RPMI8226 (cell line): ENCODE results near the gene GAL3ST2.
"Not testable (repeated sequence)": the region's sequence is repeated elsewhere in the genome, so short reads cannot be mapped to it uniquely, and the experiment has no call there.

ENCODE experiments used
- DNase-seq: peaks from one replicate; pipeline ENCODE4 v3.0.0-alpha.2; 2015

The GAL3ST2 gene

DNA sequence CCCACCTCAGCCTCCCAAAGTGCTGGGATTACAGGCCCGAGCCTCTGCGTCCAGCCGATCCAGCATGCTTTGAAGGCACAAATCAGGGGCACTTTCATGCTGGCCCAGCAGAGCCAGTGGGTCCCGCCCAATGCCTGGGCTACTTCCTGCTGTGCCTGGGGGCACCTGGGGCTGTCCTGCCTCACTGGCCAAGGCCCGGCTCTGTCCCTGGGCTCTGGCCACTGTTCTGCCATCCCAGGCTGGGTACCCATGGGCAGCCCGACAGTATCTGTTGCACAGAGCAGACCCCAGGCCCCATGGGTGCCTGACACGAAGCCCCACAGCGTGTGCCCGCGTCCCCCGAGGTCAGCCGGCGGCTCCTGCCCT is 6.8 kb upstream of the GAL3ST2 start:
- DNase-seq, result no peak

DNA sequence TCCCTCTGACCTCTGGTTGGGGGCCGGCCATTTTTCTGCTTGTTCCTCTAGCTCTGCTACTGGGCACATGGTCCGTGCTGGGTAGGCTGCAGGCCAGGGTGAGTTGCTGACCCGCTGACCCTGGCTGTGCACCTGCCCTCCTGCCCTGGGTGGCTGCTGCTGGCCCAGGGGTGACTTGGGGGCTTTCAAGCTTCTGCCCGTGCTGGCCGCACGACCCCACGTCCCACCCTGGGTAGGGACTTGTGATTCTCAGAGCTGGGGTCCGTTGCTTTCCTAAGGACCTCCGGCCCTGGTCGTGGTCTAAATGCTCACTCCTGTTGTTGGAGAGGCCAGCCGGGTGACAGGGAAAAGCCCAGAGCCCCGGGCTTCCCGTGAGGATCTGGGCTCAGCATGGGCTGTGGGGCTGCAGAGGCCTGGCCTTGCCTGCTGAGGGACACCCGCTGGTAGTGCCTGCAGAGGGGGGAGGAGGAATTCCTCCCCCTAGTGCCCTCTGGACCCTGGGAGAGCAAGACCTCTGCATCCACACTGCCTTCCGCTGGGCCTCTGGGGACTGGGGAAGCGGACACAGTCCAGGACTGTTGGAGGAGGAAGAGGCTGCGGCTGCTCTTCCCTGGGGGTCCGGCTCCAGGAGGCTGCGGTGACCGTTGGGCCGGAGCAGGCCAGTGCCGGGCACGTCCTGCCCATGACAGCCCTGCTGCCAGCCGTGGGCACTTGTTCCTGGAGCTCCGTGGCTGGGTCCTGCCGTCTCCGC is 6.3 kb upstream of the GAL3ST2 start:
- DNase-seq, result no peak

DNA sequence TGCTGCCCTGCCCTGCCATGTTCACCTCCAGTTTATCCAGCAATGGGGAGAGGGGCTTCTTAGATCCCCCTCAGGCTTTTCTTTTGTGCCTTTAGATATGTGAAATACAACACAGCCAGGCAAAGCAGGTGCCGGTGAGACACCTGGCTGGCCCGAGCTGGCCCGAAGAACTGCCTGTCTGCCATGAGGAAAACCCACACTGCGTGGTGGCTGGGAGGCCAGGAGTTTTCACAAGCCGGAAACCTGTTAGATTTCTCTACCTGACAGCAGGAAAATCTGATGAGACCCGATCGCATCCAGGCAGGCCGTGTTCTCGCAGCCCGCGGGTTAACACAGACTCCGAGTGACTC is 5.7 kb upstream of the GAL3ST2 start:
- DNase-seq, result no peak

DNA sequence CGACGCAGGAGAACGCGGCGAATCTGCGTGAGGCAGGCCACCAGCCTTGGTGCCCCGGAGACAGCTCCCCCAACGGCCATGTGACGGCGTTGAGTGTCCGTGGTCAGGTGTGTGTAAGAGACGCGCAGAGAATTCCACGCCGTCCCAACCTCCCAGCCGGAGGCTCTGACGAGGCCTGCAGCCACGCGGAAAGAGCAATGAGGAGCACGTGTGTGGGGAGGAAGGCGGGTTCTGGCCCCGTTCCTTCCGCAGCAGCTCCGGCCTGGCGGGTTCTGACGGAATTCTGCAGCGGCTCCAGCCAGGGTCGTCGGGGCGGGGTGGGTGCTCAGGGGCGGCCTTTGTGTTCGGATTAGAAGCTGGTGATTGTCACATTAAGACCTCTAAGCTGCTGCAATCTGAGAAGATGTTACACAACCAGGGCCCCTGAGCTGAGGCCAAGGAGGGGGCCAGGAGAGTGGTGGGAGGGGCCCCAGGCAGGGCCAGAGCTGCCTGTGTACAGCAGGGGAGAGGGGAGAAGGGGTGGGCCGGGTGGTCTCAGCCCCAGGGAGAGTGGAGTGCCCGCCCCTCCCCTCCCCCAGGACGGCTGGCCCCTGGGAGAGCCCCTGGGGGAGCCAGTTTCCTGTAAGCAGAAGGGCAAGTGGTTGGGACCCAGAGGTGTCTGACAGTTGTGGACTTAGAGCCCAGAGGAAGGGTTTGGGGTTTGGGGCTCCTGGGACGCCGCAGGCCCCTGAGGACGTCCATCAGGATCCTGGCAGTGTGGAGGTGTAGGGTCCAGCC is 5.1 kb upstream of the GAL3ST2 start:
- DNase-seq, result no peak

DNA sequence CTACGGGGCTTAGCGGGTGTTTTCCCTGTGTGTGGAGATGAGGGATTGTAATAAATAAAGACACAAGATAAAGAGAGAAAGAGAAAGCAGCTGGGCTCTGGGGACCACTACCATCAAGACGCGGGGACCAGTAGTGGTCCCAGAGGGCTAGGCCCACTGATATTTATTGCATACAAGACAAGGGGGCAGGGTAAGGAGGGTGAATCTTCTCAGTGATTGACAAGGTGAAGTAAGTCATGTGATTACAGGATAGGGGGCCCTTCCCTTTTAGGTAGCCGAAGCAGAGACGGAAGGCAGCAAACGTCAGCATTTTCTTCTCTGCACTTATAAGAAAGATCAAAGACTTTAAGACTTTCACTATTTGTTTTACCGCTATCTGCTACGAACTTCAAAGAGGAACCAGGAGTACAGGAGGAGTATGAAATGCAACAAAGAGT is 4.5 kb upstream of the GAL3ST2 start:
- peak; percentile 51 for DNase-seq

DNA sequence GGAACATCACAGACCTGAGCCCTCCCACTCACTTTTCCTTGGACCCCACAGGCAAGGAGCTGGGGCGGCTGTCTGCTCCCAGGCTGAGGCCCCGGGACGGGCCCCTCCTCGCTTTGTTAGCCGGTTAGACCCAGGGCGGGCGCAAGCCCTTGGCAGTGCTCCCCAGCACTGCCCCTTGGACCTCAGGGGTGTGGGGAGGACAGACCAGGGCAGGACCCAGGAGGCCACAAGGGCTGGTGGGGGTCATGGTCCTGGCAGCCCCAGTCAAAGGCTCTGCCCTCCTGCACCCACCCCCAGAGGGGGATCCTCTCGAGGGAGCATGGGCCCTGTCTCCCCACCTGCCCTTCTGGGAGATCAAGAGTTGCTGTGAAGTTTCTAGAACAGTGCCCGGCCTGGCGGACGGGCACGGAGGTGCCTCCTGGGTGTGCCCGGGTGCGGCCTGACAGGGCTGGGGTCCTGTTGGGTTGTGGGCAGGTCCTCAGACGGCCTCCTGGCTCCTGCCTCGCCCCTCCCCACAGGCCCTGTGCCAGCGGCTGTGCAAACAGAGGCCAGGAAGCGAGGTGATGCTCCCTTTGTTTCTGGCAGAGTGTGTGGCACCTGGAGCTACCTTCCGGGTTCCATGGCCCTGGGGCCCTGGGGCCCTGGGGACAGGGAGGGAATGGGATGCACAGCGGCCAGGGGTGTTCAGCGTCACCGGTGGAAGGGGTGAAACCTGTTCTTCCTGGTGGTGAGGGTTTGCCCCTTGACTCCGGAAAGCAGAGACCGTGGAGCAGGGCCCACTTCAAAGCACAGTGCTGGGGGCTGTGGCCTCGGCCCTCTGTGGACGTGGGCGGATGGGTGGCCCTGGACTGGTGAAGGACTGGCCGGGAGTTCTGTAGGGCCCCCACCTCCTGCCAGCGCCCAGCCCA is 2.9 kb upstream of the GAL3ST2 start:
- no peak for DNase-seq

DNA sequence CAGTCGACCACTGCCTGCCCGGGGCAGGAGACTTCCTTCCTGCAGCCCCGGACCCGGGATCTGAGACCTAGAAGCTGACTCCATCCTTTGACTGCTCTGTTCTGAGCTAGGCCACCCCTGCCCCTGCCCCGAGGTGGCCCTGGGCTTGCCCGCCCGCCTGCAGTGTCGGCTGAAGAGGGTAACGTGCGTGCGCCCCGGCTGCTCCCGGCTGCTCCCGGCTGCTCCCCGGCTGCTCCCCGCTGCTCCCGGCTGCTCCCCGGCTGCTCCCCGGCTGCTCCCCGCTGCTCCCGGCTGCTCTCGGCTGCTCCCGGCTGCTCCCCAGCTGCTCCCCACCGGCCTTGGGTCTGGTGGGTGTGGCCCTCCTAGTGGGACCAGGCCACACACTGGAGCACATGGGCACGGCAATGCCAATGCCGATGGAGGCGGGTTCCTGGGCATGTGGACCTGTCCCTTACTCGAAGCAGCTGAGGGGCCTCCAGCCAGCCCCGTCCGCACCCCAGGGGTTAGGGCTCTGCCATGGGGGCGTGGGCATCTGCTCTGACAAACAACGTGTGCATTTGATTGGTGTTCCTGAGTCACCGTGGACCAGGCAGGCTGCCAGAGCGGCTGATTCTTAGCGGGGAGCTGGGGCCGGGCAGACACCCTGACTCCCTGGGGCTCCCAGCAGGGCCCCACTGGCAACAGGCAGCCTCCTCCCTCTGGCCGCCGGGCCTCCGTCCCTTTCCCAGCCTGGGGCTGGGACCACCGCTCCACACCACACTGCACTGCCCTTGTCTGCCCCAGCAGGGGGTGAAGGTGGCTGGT is 2.0 kb upstream of the GAL3ST2 start:
- DNase-seq, result no peak

DNA sequence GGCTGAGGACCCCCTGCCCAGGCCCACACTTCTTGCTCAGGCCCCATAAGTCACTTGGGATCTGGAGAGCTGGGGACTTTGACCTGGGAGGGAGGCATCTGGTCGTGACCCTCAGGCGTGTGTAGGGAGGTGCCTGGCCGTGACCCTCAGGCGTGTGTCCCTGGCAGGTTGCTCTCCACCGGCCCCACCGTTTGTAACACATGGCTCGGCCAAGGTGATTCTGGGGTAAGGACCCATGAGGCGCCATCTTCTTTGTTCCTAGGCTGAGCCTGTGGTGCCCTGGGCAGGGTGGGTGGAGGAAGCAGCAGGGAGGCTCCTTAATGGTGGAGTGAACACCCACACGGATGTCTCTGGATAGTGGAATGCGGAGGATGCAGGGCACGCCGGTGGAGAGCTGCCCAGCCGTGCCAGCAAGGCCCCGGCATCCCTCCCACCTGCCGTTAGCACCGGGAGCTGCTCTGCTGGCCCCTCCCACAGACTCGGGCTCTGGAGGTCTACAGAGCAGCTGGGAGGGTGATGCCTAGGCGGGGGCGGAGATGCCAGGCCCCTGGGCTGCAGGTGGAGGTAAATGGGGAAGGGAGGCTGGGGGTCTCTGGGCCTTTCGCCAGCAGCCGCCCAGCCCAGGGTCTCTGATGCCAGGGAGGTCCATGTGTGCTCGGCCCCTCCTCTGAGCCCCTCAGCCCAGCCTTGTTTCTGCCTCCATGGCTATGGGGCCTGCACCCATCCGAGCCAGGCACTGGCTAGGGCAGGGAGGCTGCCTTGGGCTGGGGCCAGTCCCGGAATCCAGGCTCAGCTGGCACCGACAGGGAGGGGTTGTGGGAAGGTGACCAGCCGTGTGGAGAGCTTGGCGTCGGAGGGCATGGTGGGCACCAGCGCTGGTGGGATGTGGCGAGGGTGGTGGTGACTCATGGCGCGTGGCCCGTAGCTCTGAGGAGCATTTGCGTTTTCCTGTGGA is 1.1 kb upstream of the GAL3ST2 start:
- DNase-seq, result no peak

DNA sequence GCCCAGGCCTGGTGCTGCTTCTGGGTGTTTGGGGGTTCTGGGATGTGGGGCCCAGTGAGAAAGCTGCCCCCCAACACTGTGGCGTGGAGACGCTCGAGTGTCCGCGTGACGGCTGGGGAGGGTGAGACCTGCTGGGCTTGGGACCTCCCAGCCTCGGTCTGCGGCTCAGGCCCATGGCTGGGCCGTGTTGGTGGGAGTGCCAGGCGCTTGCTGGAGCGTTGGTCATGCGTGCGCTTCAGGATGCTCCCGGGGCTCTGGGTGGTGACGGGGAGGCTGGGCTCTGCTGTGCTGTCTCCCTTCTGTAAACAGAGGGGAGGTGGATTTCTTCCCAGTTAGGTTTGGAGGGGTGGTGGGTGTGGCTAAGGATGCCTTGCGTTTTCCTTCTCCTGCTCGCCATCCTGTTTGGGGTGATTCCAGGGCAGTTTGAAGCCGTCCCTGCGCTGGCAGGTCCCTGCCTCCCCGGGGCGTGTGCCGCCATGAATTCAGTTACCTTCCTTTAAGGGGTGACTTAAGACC is 606 bp downstream of the GAL3ST2 start:
- DNase-seq, result no peak

DNA sequence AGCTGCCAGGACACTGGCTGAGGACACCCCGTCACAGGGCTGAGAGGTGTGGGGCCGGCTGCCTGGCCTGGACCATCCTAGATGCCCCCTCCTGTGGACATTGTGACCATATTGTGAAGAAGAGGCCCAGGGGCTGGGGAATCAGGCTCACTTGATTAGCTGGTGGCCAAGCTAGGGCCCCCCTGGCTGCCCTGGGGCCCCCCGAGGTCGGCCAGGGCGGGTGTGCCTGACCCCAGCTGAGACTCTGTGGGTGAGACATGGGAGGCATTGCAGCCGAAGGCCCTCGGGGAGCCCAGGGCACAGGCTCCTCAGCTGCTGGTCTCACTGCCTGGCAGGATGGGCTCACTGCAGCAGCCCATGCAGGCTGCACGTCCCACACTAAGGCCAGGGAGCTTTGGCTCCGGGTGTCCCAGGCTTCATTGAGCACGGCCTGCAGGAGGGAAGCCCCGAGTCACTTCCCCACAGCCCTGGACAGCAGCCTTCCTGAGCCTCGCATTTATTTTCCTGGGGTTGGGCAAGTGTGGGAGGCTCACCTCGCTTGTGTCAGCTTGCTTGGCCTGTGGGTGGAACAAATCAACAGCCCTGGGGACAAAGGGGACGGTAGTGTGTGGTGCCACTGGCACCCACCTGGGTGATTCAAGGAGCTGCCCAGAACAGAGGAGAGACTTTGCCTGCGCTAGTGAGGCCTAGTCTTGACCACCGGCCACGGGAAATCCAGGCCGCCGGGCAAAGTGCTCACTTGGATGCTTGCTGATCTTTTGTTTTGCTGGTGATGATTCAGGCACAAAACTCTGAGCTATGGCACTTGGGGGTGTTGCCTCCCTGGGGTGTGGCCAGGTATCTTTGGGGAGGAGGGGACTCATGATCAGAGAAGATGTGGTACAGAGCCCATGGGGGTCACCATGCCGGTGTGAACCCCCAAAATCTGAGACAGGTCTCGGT is 1.3 kb downstream of the GAL3ST2 start:
- DNase-seq, result no peak

DNA sequence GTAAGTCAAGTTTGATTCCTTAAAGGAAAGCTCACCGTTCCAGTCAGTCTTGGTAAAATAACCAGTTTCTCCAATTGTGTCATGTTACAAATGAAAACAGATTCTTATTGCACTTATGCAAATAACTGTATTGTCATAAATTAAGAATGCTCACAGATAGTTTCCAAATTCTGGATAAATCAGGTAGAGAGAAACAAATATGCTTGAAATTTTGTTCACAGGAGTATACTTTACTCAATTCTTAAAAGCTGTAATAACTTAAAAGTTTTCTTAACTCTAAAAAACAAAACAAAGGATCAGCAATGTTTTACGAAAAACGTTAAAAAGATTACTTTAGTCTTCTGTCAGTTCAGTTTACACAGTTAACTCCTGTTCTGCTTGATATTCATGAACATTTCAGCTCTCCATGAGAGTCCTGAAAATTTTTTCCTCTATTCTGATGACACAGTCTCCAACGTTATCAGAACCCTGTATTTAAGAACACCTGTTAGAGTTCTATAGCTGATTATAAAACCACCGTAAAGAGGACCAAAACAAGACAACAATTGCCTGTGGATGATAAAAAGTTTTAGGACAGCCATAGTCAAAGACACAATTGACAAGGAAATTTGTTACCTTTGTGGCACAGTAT is 4.4 kb downstream of the GAL3ST2 start:
- no peak for DNase-seq

DNA sequence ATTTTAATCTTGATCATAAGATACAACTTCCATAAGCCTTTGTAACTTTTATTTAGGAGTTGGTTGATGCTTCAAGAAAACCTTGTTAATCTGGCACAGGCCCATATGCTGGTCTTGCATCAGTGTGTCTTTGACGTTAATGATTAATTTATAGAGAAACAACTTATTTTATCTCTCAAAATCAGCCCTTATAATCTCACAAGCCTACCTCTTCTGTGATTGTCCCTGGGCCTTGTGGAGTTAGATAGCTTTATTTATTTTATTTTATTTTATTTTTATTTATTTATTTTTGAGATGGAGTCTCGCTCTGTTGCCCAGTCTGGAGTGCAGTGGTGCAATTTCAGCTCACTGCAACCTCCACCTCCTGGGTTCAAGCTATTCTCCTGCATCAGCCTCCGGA is 5.4 kb downstream of the GAL3ST2 start:
- DNase-seq, result not testable (repeated sequence)

DNA sequence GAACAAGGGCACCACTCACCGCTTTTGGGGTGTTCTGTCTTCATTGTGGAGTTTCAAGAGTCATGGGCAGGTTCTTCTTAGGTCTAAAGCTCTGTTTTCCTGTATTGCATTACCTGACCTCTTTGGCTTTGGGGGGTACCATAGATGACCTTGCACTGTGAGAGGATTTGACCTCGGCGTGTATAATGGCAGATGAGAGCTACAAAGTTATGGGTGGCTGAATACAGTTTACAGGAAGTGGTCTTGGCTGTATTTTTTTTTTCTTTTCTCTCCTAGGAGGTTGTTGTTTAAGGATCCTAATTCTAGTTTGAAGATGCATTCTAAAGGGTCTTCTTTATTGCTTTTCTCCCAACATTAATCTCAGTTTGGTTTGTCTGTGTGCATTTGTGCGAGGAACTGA is 11.5 kb downstream of the GAL3ST2 start:
- peak; percentile 0 for DNase-seq

DNA sequence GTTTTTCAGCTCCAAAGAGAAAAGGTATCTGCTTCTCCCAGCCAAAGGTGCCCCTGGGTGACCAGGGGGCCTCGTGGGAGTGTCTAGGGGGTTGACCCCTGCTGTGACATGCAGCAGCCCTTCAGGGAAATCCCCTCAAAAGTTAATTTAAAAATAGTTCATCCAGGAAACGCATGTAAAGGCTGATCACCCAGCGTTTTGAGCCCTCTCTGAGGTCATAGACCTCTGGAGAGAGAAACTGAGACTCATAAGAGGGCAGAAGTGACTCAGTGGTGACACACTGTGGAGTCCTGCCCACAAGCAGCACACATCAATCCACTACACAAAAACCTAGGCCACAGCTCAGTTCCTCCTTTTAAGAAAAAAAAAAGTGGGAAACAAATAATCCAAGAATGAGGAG is 11.9 kb downstream of the GAL3ST2 start:
- peak; percentile 2 for DNase-seq

DNA sequence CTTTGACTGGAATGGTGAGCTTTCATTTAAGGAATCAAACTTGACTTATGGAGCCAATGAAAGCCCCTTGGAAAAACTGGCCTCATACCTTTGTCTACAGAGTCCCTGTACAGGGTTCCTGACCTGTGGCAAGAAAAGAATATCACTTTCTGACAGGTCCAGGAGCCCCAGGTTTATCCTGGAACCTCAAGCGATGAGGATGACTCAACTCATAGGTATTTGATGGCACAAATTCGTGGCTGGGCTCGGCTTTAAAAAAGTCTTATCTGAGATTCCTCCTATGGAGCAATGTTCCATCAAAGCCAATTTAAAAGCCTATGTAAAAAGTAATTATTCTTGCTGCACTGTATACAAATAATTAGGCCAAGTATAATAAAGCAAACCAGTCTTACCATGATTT is 14.8 kb downstream of the GAL3ST2 start:
- peak; percentile 1 for DNase-seq

DNA sequence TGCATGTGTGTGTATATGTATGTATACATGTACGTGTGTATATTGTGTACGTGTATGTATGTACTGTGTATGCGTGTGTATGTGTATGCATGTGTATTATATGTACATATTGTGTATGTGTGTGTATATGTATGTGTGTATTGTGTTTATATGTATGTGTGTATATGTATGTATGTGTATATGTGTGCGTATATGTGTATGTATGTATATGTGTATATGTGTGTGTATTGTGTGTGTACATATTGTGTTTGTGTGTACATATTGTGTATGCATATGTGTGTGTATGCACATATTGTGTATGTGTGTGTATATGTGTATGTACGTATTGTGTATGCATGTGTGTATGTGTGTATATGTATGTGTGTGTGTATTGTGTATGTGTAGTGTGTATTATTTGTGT is 16.8 kb downstream of the GAL3ST2 start:
- DNase-seq, result no peak

DNA sequence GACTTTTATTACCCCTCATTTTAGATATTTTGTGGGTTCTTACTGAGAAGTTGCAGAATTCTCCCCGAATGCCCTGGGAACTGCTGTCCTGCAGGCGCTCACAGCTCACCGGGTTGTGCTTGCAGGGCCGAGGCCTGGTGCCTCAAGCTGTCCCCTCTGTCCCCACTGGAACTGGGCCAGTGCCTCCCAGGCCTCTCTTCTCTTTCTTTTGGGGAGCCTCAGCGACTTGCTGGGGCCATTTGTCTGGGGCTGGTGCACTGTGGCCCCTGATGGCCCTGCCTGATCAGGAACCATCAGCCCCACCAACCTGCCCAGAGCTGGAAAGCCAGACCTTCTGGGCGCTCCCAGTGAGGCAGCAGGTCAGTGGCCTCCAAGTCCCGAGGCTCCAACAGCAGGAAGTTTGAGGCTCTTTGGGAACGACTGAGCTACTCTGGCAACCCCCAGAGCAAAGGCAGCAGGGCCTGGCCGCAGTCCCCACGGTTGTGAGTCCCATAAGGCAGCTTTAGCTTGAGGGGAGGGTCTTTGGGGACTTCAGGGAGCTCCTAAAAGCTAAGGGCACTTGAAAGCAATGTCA is 17.7 kb downstream of the GAL3ST2 start:
- peak; percentile 0 for DNase-seq

DNA sequence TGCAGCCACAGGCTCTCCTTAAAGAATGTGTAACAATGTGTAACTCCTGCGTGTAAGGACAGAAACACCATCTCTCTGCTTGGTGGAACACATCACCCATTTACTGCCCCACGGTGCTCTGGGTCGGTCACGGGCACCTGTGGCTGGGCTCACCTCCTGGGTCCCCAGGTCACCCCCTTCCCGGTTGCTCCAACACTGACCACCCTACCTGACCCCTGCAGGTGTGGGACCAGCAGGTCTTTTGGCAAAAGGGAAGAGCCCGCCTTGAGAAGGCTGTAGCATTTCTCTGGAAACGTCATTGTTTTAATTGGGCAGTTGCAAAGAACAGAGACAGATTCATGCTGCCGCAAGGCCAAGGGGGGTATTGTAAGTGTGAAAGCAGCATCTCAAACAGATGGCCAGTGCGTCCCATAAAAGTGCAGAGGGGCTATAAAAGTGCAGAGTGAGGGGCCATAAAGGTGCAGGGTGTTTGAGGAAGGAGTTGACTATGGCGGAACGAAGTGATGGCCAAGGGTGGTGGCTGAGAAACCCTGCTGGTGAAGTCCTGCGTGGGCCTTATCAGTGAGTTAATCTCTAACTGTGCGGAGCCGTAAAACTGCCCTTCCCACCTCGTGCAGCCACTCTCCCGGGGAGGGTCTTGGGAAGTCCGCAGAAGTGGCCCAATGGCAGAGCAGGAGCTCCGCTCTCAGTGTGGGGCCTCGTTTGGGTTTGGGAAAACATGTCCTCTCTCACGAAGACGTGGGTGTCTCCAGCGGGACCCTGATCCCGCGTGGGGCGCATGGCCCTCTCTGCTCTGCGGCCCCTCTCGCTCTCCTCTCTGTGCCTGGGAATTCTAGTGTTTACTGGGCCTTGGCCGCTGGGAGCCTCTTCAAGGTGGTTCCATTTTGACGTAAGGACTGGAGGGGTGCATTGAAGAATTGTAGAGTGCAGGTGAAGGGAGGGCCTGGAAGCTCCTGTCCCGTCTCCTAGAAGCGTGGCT is 18.7 kb downstream of the GAL3ST2 start:
- peak; percentile 0 for DNase-seq
